ENCODE results near the gene ACAP1. TPM values are rescaled to one million over a fixed set of nuclear protein-coding genes. Genes with fewer than 3 reads are reported as not detected.
A peak's percentile ranks its signal among the peaks of the same experiment; 100 is the strongest.

ACAP1 gene
- polyA plus RNA-seq, 1 donor (not counting 4 experiments of a cell fraction or from before 2014, with no cell fraction given) = 1.7 TPM

DNA sequence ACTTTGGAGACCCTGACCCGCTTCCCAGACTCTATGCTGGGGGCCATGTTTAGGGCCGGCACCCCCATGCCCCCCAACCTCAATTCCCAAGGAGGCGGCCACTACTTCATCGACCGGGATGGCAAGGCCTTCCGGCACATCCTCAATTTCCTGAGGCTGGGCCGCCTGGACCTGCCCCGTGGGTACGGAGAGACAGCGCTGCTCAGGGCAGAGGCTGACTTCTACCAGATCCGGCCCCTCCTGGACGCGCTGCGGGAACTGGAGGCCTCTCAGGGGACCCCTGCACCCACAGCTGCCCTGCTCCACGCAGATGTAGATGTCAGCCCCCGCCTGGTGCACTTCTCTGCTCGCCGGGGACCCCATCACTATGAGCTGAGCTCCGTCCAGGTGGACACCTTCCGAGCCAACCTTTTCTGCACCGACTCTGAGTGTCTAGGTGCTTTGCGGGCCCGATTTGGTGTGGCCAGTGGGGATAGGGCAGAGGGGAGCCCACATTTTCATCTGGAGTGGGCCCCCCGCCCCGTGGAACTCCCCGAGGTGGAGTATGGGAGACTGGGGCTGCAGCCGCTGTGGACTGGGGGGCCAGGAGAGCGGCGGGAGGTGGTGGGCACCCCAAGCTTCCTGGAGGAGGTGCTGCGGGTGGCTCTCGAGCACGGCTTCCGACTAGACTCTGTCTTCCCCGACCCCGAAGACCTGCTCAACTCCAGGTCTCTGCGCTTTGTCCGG, 16.7 kb downstream of the ACAP1 start:
- Histone ChIP-seq H3K4me2 (ENCODE audit: control insufficient read depth, extremely low read depth, insufficient read depth, low read depth, low read length) (peak overlapping the region; percentile 95), H3K79me2 (ENCODE audit: control insufficient read depth, insufficient read depth, low read length) (peaks cover 23% of the 10 kb centered on the region), H3K4me1 (ENCODE audit: control insufficient read depth, extremely low read depth, insufficient read depth, low read length) (peaks cover 40% of the 10 kb centered on the region), H3K27ac (ENCODE audit: control insufficient read depth, insufficient read depth, low read length) (peak overlapping the region; percentile 98), H3K27me3 (ENCODE audit: control insufficient read depth, extremely low read depth, insufficient read depth, low read length) (no peaks in the 10 kb centered on the region), H3K9me1 (ENCODE audit: control insufficient read depth, extremely low read depth, insufficient read depth, low read length) (no peaks in the 10 kb centered on the region), H3K4me3 (ENCODE audit: control insufficient read depth in 2 of 3, extremely low read depth in 1 of 3, insufficient read depth in 2 of 3, low read depth in 1 of 3, low read length in 3 of 3) (peak overlapping the region; percentile 58 to 74 (median 66)), H2AFZ (ENCODE audit: control insufficient read depth, low read length) (no peak overlapping the region), H3K36me3 (ENCODE audit: control insufficient read depth in 2 of 2, extremely low read depth in 1 of 2, insufficient read depth in 2 of 2, low read length in 2 of 2) (no peaks in the 10 kb centered on the region), H3K9me3 (ENCODE audit: control insufficient read depth, low read depth, low read length) (no peaks in the 10 kb centered on the region), H3K9ac (ENCODE audit: control insufficient read depth, extremely low read depth, insufficient read depth, low read length) (peak overlapping the region; percentile 99), H4K20me1 (ENCODE audit: control insufficient read depth, extremely low read depth, insufficient read depth, low read length) (no peaks in the 10 kb centered on the region)
- FAIRE-seq (no peak), DNase-seq (ENCODE audit: low read depth, low spot score) (no peak)
- dilution Hi-C loops (cut with MboI; ENCODE audit: extremely low pct_ligation_motif_present, low sequenced_read_pairs) = no loop called here
- TF ChIP-seq EZH2 (IDR thresholded peaks at IDR 0.05; ENCODE audit: low read length) = no peak
- TF ChIP-seq CTCF (optimal IDR thresholded peaks at IDR 0.05 in 1 of 3, IDR thresholded peaks at IDR 0.05 in 1 of 3, conservative IDR thresholded peaks at IDR 0.05 in 1 of 3; ENCODE audit: extremely low read depth in 1 of 3, insufficient read depth in 2 of 3, low read length in 3 of 3) = no peak

DNA sequence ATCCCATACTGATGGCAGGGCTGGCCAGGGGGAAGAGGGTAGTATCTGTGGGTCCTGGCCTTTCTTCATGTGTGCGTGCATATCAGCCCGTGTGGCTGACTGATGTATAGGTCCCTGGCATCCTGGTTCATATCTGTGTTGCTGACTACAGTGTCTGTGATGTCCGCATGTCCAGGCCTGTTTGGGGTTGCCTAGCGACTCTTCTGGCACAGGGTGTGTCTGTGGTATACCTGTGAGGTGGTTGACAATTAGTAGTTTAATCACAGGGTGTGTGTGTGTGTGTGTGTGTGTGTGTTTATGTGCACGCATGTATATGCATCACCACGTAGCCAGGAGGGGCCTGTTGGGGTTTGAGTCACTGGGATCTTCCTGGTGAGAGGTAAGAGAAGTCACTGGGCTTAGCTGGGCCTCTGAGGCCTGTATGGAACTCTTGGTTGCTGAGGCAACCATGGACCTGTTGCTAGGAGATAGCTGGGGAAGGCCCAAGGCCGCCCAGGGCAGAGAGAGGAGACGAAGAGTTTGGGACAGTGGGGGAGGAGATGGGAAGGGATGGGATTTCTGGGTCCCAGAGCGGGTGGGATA, 18.0 kb downstream of the ACAP1 start:
- dilution Hi-C loops (cut with MboI; ENCODE audit: extremely low pct_ligation_motif_present, low sequenced_read_pairs) = no loop called here
- Histone ChIP-seq H2AFZ (ENCODE audit: control insufficient read depth, low read length) (no peak overlapping the region), H3K36me3 (ENCODE audit: control insufficient read depth in 2 of 2, extremely low read depth in 1 of 2, insufficient read depth in 2 of 2, low read length in 2 of 2) (no peaks in the 10 kb centered on the region), H3K4me2 (ENCODE audit: control insufficient read depth, extremely low read depth, insufficient read depth, low read depth, low read length) (peak overlapping the region; percentile 95), H3K27ac (ENCODE audit: control insufficient read depth, insufficient read depth, low read length) (peak overlapping the region; percentile 88), H3K9me1 (ENCODE audit: control insufficient read depth, extremely low read depth, insufficient read depth, low read length) (no peaks in the 10 kb centered on the region), H3K4me3 (ENCODE audit: control insufficient read depth in 2 of 3, extremely low read depth in 1 of 3, insufficient read depth in 2 of 3, low read depth in 1 of 3, low read length in 3 of 3) (peak overlapping the region; percentile 45 to 58 (median 54)), H3K79me2 (ENCODE audit: control insufficient read depth, insufficient read depth, low read length) (peaks cover 23% of the 10 kb centered on the region), H3K9ac (ENCODE audit: control insufficient read depth, extremely low read depth, insufficient read depth, low read length) (peak overlapping the region; percentile 69), H3K9me3 (ENCODE audit: control insufficient read depth, low read depth, low read length) (no peaks in the 10 kb centered on the region), H3K27me3 (ENCODE audit: control insufficient read depth, extremely low read depth, insufficient read depth, low read length) (no peaks in the 10 kb centered on the region), H4K20me1 (ENCODE audit: control insufficient read depth, extremely low read depth, insufficient read depth, low read length) (no peaks in the 10 kb centered on the region), H3K4me1 (ENCODE audit: control insufficient read depth, extremely low read depth, insufficient read depth, low read length) (peaks cover 40% of the 10 kb centered on the region)
- FAIRE-seq (peak; percentile 100), DNase-seq (ENCODE audit: low read depth, low spot score) (peak; percentile 100)
- no peak for TF ChIP-seq EZH2 (IDR thresholded peaks at IDR 0.05; ENCODE audit: low read length)
- TF ChIP-seq CTCF (optimal IDR thresholded peaks at IDR 0.05 in 1 of 3, IDR thresholded peaks at IDR 0.05 in 1 of 3, conservative IDR thresholded peaks at IDR 0.05 in 1 of 3; ENCODE audit: extremely low read depth in 1 of 3, insufficient read depth in 2 of 3, low read length in 3 of 3) = peak in 2 of 3 experiments; percentile 35 to 47
